Heart right ventricle (tissue), 16 donors: ENCODE measurements around the gene TRNP1. TPM values are rescaled to one million over a fixed set of nuclear protein-coding genes. Genes with fewer than 3 reads are reported as not detected.

Source experiments
- ATAC-seq, 8 donors: fragments of 200-7000 bp; cut with Tn5 transposase; one replicate each; pipeline ENCODE4 v1.9.1; 2020; ENCODE audit warnings: mild to moderate bottlenecking in 8 of 8, moderate library complexity in 8 of 8, moderate number of reproducible peaks in 1 of 8
- DNase-seq, 2 donors: peaks; one replicate each; pipeline ENCODE4 v3.0.0-alpha.2; 2020
- H3K27ac ChIP-seq, 10 donors: fragments of 200-600 bp; sonication (generic) in 2 of 10; one replicate each; pipeline versions ENCODE4 v1.5.0 to v1.8.0; 2020 to 2022; ENCODE audit warnings: mild to moderate bottlenecking in 3 of 10
- H3K27me3 ChIP-seq, 7 donors: fragments of 200-600 bp; one replicate each; pipeline ENCODE4 v1.8.0; 2021 to 2022; ENCODE audit warnings: mild to moderate bottlenecking in 2 of 7
- H3K36me3 ChIP-seq, 9 donors: fragments of 200-600 bp; sonication (generic) in 1 of 9; one replicate each; pipeline versions ENCODE4 v1.5.0 to v1.8.0; 2020 to 2022; ENCODE audit warnings: mild to moderate bottlenecking in 2 of 9
- H3K4me1 ChIP-seq, 9 donors: fragments of 200-600 bp; sonication (generic) in 1 of 9; one replicate each; pipeline versions ENCODE4 v1.5.0 to v1.8.0; 2020 to 2022; ENCODE audit warnings: mild to moderate bottlenecking in 4 of 9
- H3K4me3 ChIP-seq, 10 donors: fragments of 200-600 bp; sonication (generic) in 2 of 10; one replicate each; pipeline versions ENCODE4 v1.5.0 to v1.8.0; 2020 to 2022; ENCODE audit warnings: mild to moderate bottlenecking in 7 of 10, moderate library complexity in 2 of 10
- H3K9me3 ChIP-seq, 11 donors: fragments of 200-600 bp in 10 of 11; sonication (generic) in 2 of 11; one replicate each; pipeline versions ENCODE4 v1.5.0 to v1.8.0; 2013 to 2022; ENCODE audit warnings: mild to moderate bottlenecking in 2 of 11, control low read depth in 1 of 11, moderate library complexity in 1 of 11
- WGBS, 2 donors: extraction: QIAGEN DNeasy Blood & Tissue Kit; methylation state at CpG; one replicate each; pipeline ENCODE4 v1.1.7; 2013; ENCODE audit warnings: inconsistent platforms in 1 of 2; 5-methylcytosine and 5-hydroxymethylcytosine counted together
- intact Hi-C, 10 donors: fragments of 100-400 bp; cut with DNase I; formaldehyde crosslinking; loops; one replicate each; pipeline versions ENCODE4 v1.11.1 to v1.14.2; 2022
- polyA plus RNA-seq, 2 donors: library from polyadenylated mRNA; stranded (reverse); fragments of 200-250 nt; gene quantifications; one replicate each; pipeline ENCODE4 v1.2.3, GENCODE V29; 2013
- total RNA-seq, 10 donors: library from RNA; stranded (reverse); fragmentation: NEBNext Ultra II Directional in 3 of 10; extraction: Animal tissue kit (Norgen Biotek cat#: 25700) in 3 of 10; gene quantifications; one replicate each; pipeline versions ENCODE4 v1.2.1 to v1.2.4, GENCODE V29; 2021 to 2023
- TF ChIP-seq, protein P1 (sequence below), 9 donors: fragments of 200-600 bp; sonication (generic) in 2 of 9; IDR thresholded peaks; one replicate each; pipeline versions ENCODE4 v1.5.0 to v1.8.0; 2021 to 2022; ENCODE audit warnings: antibody characterized with exemption in 9 of 9, mild to moderate bottlenecking in 5 of 9, moderate library complexity in 1 of 9
- donor health status: Arrhythmogenic right ventricular cardiomyopathy.
- donor health status: ischemic (EF 13 %, LVEDD 7.1; RV severe dilation, severe dysfunction).
- donor health status: healthy with polysubstance abuse.
- donor health status: DM: no; HTN: yes; CAD: no.
- donor health status: DM: no; HTN: no; CAD: no.
- donor health status: ischemic (EF 25% LVEDD 6.9; RV normal size, moderate dysfunction).
- donor health status: ischemic (EF 25% LVEDD 5.7; RV mildly dilated, moderate dysfunction).
- donor health status: healthy.
- donor health status: DM: yes; HTN: yes; CAD: no.
- donor health status: Ischemic cardiomyopathy.
- donor health status: ischemic (EF 35%, LVEDD 5.7; RV mildly dilated, moderate dysfunction).
- donor health status: nonischemic (EF 11% LVEDD 7.7; RV severe dilation, severe dysfunction).
- donor health status: DM: yes; HTN: yes; CAD: no.
- donor health status: PGD.
- donor health status: ischemic (EF 29% LVEDD 5.4; RV normal size, mild dysfunction).
- donor health status: nonischemic (EF 23%, LVEDD 6.1; RV moderate dilation, normal function).

TRNP1 gene
- total and polyA plus RNA-seq, 12 donors = 11.9 to 48.6 (median 22.3) TPM

- intact Hi-C loops = no loop called here
- 19 to 20% methylated on average over 42 to 43 of the region's 43 CpGs for WGBS, 2 donors
- Histone ChIP-seq H3K9me3 (no peaks in the 10 kb centered on the region), H3K4me3 (peak overlapping the region in 9 of 10 donors; percentile 17 to 50 (median 42)), H3K36me3 (no peaks in the 10 kb centered on the region), H3K4me1 (peaks cover 0 to 40% (median 18%) of the 10 kb centered on the region in 9 donors), H3K27ac (peak overlapping the region; percentile 23 to 83 (median 74)), H3K27me3 (no peaks in the 10 kb centered on the region)
- TF ChIP-seq, protein P1, sequence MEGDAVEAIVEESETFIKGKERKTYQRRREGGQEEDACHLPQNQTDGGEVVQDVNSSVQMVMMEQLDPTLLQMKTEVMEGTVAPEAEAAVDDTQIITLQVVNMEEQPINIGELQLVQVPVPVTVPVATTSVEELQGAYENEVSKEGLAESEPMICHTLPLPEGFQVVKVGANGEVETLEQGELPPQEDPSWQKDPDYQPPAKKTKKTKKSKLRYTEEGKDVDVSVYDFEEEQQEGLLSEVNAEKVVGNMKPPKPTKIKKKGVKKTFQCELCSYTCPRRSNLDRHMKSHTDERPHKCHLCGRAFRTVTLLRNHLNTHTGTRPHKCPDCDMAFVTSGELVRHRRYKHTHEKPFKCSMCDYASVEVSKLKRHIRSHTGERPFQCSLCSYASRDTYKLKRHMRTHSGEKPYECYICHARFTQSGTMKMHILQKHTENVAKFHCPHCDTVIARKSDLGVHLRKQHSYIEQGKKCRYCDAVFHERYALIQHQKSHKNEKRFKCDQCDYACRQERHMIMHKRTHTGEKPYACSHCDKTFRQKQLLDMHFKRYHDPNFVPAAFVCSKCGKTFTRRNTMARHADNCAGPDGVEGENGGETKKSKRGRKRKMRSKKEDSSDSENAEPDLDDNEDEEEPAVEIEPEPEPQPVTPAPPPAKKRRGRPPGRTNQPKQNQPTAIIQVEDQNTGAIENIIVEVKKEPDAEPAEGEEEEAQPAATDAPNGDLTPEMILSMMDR (IDR thresholded peaks at IDR 0.05) = no peak
- DNase-seq (peak; percentile 83 to 86), ATAC-seq (peak; percentile 85 to 95 (median 93))
These were observed 38.0 kb downstream of the TRNP1 start for GRCh38 chr1:27031235-27032118.

DNA sequence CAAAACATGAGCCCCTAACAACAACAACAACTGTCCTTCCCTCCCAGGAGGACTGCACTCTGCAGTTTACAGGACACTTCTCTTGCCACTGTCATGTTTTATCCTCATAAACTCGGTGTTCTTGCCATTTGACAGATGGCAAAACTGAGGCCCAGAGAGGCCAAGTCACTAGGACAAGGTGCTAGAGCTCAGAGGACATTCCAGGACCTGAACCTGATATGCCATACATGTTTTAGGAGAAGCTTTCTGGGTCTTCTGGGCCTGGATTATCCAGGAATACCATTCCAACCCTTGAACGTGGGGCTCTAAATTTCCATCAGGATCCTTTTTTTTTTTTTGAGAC, 38.6 kb downstream of the TRNP1 start:
- H3K27me3 ChIP-seq = no peaks in the 10 kb centered on the region
- H3K4me3 ChIP-seq = peak overlapping the region in 8 of 10 donors; percentile 17 to 50 (median 43)
- H3K36me3 ChIP-seq = no peaks in the 10 kb centered on the region
- TF ChIP-seq, protein P1 (IDR thresholded peaks at IDR 0.05) = no peak
- peaks cover 0 to 39% (median 18%) of the 10 kb centered on the region in 9 donors for H3K4me1 ChIP-seq
- H3K9me3 ChIP-seq = no peaks in the 10 kb centered on the region
- peak overlapping the region in 9 of 10 donors; percentile 23 to 83 (median 75) for H3K27ac ChIP-seq
- 63 to 71% methylated on average over 2 of the region's 2 CpGs for WGBS, 2 donors
- no peak for ATAC-seq
- intact Hi-C loops = no loop called here
- no peak for DNase-seq

DNA sequence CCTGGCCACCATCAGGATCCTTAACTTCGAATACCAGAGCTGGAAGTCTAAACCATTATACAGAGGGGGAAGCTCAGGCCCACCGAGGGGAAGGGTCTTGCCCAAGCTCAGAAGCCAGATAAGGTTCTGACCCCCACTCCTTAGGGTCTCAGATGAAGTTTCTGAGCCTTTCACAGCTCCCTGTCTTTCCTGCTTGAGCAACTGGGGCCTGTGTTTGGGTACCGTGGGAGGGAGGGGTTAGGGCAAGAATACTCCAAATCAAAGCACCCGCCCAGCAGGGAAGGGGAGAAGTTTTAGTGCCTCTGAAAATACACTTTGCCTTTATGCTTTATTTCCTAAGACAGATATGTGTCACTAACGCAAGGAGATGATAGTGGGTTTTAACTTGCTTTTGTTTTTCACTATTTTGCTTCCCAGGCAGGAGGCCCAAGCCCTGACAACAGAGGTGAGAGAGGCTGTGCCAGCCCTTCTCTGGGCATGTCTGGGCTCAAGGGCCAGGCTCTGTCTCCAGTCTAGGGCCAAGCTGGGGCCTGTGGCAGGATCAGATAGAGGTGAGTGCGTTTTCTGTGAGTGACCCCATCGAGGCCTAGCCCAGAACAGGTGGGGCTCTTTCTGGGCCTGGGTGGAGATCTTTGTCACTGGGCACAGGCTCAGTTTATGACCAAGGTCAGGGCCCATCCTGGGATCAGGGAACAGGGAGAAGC, 39.7 kb downstream of the TRNP1 start:
- DNase-seq = no peak
- H3K36me3 ChIP-seq = no peaks in the 10 kb centered on the region
- H3K27me3 ChIP-seq = no peaks in the 10 kb centered on the region
- TF ChIP-seq, protein P1 (IDR thresholded peaks at IDR 0.05) = no peak
- peak overlapping the region in 5 of 10 donors; percentile 2 to 36 (median 34) for H3K27ac ChIP-seq
- H3K9me3 ChIP-seq = no peaks in the 10 kb centered on the region
- no peak overlapping the region for H3K4me3 ChIP-seq
- ATAC-seq = peak in 1 of 8 donors; percentile 16
- 78 to 83% methylated on average over 7 of the region's 7 CpGs for WGBS, 2 donors
- intact Hi-C loops = no loop called here
- peaks cover 0 to 28% (median 14%) of the 10 kb centered on the region in 9 donors for H3K4me1 ChIP-seq

- 94 to 96% methylated on average over 4 of the region's 4 CpGs for WGBS, 2 donors
- intact Hi-C loops = no loop called here
- no peak for ATAC-seq
These were observed 41.9 kb downstream of the TRNP1 start for GRCh38 chr1:27035344-27035743.

More at GRCh38 chr1:27035344-27035743, 41.9 kb downstream of the TRNP1 start:
- H3K4me1 ChIP-seq = peaks cover 0 to 25% (median 14%) of the 10 kb centered on the region in 9 donors
- H3K4me3 ChIP-seq = no peak overlapping the region
- H3K36me3 ChIP-seq = no peaks in the 10 kb centered on the region
- H3K27ac ChIP-seq = no peak overlapping the region
- DNase-seq = no peak
- no peaks in the 10 kb centered on the region for H3K9me3 ChIP-seq
- no peaks in the 10 kb centered on the region for H3K27me3 ChIP-seq
- TF ChIP-seq, protein P1 (IDR thresholded peaks at IDR 0.05) = no peak
